ENCODE data around the gene LST1. TPM values are rescaled to one million over a fixed set of nuclear protein-coding genes. Genes with fewer than 3 reads are reported as not detected.

The LST1 gene
- total and polyA plus RNA-seq, 4 donors: 10.4 to 24.6 (median 13.4) TPM

DNA sequence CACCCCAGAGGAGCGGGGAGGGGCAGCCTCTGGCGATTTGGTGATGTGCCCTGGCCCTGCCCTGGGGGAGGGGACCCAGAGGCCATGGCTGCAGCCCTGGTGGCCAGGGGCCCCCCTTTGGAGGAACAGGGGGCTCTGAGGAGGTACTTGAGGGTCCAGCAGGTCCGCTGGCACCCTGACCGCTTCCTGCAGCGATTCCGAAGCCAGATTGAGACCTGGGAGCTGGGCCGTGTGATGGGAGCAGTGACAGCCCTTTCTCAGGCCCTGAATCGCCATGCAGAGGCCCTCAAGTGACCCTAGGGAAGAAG is 27.8 kb upstream of the LST1 start:
- H3K4me3 ChIP-seq (ENCODE audit: low read depth in 1 of 3, low read length in 3 of 3): no peak overlapping the region
- no peak for DNase-seq (ENCODE audit: low spot score)
- 89% methylated on average over 8 of the region's 8 CpGs for WGBS
- TF ChIP-seq JUND (IDR thresholded peaks at IDR 0.05) (no peak), NR2F2 (IDR thresholded peaks at IDR 0.05) (no peak), RXRA (IDR thresholded peaks at IDR 0.05) (no peak), RAD21 (IDR thresholded peaks at IDR 0.05) (no peak), SP1 (IDR thresholded peaks at IDR 0.05) (no peak), GABPA (IDR thresholded peaks at IDR 0.05 in 1 of 2, conservative IDR thresholded peaks at IDR 0.05 in 1 of 2) (no peak), YY1 (IDR thresholded peaks at IDR 0.05) (no peak), FOXA2 (IDR thresholded peaks at IDR 0.05) (no peak), TAF1 (conservative IDR thresholded peaks at IDR 0.05) (no peak)
- TF ChIP-seq, protein P1, sequence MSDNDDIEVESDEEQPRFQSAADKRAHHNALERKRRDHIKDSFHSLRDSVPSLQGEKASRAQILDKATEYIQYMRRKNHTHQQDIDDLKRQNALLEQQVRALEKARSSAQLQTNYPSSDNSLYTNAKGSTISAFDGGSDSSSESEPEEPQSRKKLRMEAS (IDR thresholded peaks at IDR 0.05): no peak
- TF ChIP-seq, protein P2, sequence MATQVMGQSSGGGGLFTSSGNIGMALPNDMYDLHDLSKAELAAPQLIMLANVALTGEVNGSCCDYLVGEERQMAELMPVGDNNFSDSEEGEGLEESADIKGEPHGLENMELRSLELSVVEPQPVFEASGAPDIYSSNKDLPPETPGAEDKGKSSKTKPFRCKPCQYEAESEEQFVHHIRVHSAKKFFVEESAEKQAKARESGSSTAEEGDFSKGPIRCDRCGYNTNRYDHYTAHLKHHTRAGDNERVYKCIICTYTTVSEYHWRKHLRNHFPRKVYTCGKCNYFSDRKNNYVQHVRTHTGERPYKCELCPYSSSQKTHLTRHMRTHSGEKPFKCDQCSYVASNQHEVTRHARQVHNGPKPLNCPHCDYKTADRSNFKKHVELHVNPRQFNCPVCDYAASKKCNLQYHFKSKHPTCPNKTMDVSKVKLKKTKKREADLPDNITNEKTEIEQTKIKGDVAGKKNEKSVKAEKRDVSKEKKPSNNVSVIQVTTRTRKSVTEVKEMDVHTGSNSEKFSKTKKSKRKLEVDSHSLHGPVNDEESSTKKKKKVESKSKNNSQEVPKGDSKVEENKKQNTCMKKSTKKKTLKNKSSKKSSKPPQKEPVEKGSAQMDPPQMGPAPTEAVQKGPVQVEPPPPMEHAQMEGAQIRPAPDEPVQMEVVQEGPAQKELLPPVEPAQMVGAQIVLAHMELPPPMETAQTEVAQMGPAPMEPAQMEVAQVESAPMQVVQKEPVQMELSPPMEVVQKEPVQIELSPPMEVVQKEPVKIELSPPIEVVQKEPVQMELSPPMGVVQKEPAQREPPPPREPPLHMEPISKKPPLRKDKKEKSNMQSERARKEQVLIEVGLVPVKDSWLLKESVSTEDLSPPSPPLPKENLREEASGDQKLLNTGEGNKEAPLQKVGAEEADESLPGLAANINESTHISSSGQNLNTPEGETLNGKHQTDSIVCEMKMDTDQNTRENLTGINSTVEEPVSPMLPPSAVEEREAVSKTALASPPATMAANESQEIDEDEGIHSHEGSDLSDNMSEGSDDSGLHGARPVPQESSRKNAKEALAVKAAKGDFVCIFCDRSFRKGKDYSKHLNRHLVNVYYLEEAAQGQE (IDR thresholded peaks at IDR 0.05): no peak
- TF ChIP-seq, protein P3, sequence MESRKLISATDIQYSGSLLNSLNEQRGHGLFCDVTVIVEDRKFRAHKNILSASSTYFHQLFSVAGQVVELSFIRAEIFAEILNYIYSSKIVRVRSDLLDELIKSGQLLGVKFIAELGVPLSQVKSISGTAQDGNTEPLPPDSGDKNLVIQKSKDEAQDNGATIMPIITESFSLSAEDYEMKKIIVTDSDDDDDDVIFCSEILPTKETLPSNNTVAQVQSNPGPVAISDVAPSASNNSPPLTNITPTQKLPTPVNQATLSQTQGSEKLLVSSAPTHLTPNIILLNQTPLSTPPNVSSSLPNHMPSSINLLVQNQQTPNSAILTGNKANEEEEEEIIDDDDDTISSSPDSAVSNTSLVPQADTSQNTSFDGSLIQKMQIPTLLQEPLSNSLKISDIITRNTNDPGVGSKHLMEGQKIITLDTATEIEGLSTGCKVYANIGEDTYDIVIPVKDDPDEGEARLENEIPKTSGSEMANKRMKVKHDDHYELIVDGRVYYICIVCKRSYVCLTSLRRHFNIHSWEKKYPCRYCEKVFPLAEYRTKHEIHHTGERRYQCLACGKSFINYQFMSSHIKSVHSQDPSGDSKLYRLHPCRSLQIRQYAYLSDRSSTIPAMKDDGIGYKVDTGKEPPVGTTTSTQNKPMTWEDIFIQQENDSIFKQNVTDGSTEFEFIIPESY (IDR thresholded peaks at IDR 0.05): no peak
- TF ChIP-seq, protein P4, sequence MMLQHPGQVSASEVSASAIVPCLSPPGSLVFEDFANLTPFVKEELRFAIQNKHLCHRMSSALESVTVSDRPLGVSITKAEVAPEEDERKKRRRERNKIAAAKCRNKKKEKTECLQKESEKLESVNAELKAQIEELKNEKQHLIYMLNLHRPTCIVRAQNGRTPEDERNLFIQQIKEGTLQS (IDR thresholded peaks at IDR 0.05): no peak
- TF ChIP-seq, protein P5, sequence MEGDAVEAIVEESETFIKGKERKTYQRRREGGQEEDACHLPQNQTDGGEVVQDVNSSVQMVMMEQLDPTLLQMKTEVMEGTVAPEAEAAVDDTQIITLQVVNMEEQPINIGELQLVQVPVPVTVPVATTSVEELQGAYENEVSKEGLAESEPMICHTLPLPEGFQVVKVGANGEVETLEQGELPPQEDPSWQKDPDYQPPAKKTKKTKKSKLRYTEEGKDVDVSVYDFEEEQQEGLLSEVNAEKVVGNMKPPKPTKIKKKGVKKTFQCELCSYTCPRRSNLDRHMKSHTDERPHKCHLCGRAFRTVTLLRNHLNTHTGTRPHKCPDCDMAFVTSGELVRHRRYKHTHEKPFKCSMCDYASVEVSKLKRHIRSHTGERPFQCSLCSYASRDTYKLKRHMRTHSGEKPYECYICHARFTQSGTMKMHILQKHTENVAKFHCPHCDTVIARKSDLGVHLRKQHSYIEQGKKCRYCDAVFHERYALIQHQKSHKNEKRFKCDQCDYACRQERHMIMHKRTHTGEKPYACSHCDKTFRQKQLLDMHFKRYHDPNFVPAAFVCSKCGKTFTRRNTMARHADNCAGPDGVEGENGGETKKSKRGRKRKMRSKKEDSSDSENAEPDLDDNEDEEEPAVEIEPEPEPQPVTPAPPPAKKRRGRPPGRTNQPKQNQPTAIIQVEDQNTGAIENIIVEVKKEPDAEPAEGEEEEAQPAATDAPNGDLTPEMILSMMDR (IDR thresholded peaks at IDR 0.05; ENCODE audit: low read depth, low read length, missing input control): no peak
- no peaks in the 10 kb centered on the region for H3K9me3 ChIP-seq (ENCODE audit: control insufficient read depth in 4 of 4, low read length in 3 of 4)
- H3K9ac ChIP-seq (ENCODE audit: low read depth in 1 of 2, low read length in 2 of 2): no peak overlapping the region
- H3K27me3 ChIP-seq (ENCODE audit: control insufficient read depth in 4 of 4, insufficient read depth in 4 of 4, low read length in 3 of 4): no peaks in the 10 kb centered on the region
- H3K4me1 ChIP-seq (ENCODE audit: control insufficient read depth in 4 of 4, insufficient read depth in 4 of 4, low read length in 3 of 4): peaks cover 0 to 22% (median 7%) of the 10 kb centered on the region in 4 donors
- peaks cover 6 to 14% (median 11%) of the 10 kb centered on the region in 4 donors for H3K36me3 ChIP-seq (ENCODE audit: control insufficient read depth in 4 of 4, insufficient read depth in 3 of 4, low read depth in 1 of 4, low read length in 3 of 4)
- peak overlapping the region; percentile 55 to 84 for H3K27ac ChIP-seq (ENCODE audit: low read depth in 1 of 2, low read length in 2 of 2)
